DOHH2 (cell line): ENCODE measurements around the gene COA8.

Source experiments
- H3F3A ChIP-seq: fragments of 200-600 bp; sonication (generic), shearing (Covaris generic); 2 replicates; pipeline ENCODE4 v1.6.0; 2016; ENCODE audit warnings: antibody characterized with exemption, mild to moderate bottlenecking; ENCODE audit not compliant: control insufficient read depth, insufficient read depth
- H3K27ac ChIP-seq: fragments of 200-600 bp; sonication (generic); 2 replicates; pipeline ENCODE4 v1.5.1; 2014; ENCODE audit warnings: low read depth, mild to moderate bottlenecking, low read length, moderate library complexity
- H3K27me3 ChIP-seq: fragments of 200-600 bp; sonication (generic); 2 replicates; pipeline ENCODE4 v1.6.1; 2014; ENCODE audit warnings: mild to moderate bottlenecking, low read length, mixed read lengths; ENCODE audit not compliant: control insufficient read depth
- H3K36me3 ChIP-seq: fragments of 200-600 bp; sonication (generic); 2 replicates; pipeline ENCODE4 v1.6.1; 2014; ENCODE audit warnings: mild to moderate bottlenecking, low read length, moderate library complexity, mixed read lengths; ENCODE audit not compliant: control insufficient read depth
- H3K4me1 ChIP-seq: fragments of 200-600 bp; sonication (generic); 2 replicates; pipeline ENCODE4 v1.6.1; 2014; ENCODE audit warnings: mild to moderate bottlenecking, low read length, mixed read lengths; ENCODE audit not compliant: control insufficient read depth
- H3K4me2 ChIP-seq: fragments of 200-600 bp; sonication (generic); 2 replicates; pipeline ENCODE4 v1.6.0; 2014; ENCODE audit warnings: mild to moderate bottlenecking, low read length, moderate library complexity
- H3K4me3 ChIP-seq: fragments of 200-600 bp; sonication (generic); 2 replicates; pipeline ENCODE4 v1.5.1; 2014; ENCODE audit warnings: mild to moderate bottlenecking, low read length, mixed read lengths
- H3K79me2 ChIP-seq: fragments of 200-600 bp; sonication (generic); 2 replicates; pipeline ENCODE4 v1.6.1; 2014; ENCODE audit warnings: mild to moderate bottlenecking, low read length, mixed read lengths; ENCODE audit not compliant: control insufficient read depth
- H3K9me2 ChIP-seq: fragments of 200-600 bp; sonication (generic); replicated peaks from 2 replicates; pipeline ENCODE4 v1.6.1; 2014; ENCODE audit warnings: mild to moderate bottlenecking, low read length, mixed read lengths; ENCODE audit not compliant: control insufficient read depth
- H3K9me3 ChIP-seq: fragments of 200-600 bp; sonication (generic); 2 replicates; pipeline ENCODE4 v1.6.1; 2014; ENCODE audit warnings: antibody characterized with exemption, low read length, mixed read lengths; ENCODE audit not compliant: control insufficient read depth, insufficient read depth
- H4K20me1 ChIP-seq: fragments of 200-600 bp; sonication (generic); 2 replicates; pipeline ENCODE4 v1.6.0; 2014; ENCODE audit warnings: low read depth, mild to moderate bottlenecking, antibody characterized with exemption, low read length, moderate library complexity; ENCODE audit not compliant: control insufficient read depth, insufficient read depth
- EZH2phosphoT487 ChIP-seq: fragments of 200-600 bp; sonication (generic); IDR thresholded peaks from 2 replicates; pipeline ENCODE4 v1.6.1; 2017; ENCODE audit warnings: borderline replicate concordance, mild to moderate bottlenecking, antibody characterized with exemption, low read length, moderate library complexity, mixed read lengths
- TF ChIP-seq, protein P1 (sequence below): fragments of 200-600 bp; sonication (generic); IDR thresholded peaks from one replicate; pipeline ENCODE4 v1.5.1; 2014; ENCODE audit warnings: antibody characterized with exemption, mild to moderate bottlenecking, low read depth, low read length; ENCODE audit not compliant: poor library complexity, severe bottlenecking

Gene COA8

DNA sequence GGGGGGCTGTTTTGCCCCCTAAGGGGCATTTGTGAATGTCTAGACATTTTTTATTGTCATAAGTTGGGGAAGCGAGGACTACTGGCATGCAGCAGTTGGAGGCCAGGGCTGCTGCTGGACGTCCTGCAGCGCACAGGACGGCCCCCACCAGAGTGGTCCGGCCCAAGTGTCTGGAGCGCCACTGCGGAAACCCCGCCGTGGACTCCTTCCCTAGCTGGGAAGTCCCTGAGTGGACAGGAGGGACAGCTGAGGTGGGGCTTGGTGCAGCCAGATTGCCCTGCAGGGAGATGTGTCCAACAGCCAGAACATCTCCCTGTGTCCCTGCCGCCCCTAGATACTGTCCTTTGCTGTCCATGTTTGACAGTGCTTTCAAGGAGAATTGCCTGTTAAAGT, 45.6 kb upstream of the COA8 start:
- H3K79me2 ChIP-seq: no peaks in the 10 kb centered on the region
- H3K4me3 ChIP-seq: no peak overlapping the region
- H3K9me2 ChIP-seq: no peaks in the 10 kb centered on the region
- peaks cover 23% of the 10 kb centered on the region for H3K4me1 ChIP-seq
- peaks cover 11% of the 10 kb centered on the region for H3F3A ChIP-seq
- H3K36me3 ChIP-seq: no peaks in the 10 kb centered on the region
- 0 out of 2 replicates have a peak, but pooled peaks cover 6% of the 10 kb centered on the region for H4K20me1 ChIP-seq
- H3K27ac ChIP-seq: no peak overlapping the region
- no peak overlapping the region for H3K4me2 ChIP-seq
- no peaks in the 10 kb centered on the region for H3K9me3 ChIP-seq
- peaks cover 24% of the 10 kb centered on the region for H3K27me3 ChIP-seq
- TF ChIP-seq, protein P1, sequence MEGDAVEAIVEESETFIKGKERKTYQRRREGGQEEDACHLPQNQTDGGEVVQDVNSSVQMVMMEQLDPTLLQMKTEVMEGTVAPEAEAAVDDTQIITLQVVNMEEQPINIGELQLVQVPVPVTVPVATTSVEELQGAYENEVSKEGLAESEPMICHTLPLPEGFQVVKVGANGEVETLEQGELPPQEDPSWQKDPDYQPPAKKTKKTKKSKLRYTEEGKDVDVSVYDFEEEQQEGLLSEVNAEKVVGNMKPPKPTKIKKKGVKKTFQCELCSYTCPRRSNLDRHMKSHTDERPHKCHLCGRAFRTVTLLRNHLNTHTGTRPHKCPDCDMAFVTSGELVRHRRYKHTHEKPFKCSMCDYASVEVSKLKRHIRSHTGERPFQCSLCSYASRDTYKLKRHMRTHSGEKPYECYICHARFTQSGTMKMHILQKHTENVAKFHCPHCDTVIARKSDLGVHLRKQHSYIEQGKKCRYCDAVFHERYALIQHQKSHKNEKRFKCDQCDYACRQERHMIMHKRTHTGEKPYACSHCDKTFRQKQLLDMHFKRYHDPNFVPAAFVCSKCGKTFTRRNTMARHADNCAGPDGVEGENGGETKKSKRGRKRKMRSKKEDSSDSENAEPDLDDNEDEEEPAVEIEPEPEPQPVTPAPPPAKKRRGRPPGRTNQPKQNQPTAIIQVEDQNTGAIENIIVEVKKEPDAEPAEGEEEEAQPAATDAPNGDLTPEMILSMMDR: no peak

DNA sequence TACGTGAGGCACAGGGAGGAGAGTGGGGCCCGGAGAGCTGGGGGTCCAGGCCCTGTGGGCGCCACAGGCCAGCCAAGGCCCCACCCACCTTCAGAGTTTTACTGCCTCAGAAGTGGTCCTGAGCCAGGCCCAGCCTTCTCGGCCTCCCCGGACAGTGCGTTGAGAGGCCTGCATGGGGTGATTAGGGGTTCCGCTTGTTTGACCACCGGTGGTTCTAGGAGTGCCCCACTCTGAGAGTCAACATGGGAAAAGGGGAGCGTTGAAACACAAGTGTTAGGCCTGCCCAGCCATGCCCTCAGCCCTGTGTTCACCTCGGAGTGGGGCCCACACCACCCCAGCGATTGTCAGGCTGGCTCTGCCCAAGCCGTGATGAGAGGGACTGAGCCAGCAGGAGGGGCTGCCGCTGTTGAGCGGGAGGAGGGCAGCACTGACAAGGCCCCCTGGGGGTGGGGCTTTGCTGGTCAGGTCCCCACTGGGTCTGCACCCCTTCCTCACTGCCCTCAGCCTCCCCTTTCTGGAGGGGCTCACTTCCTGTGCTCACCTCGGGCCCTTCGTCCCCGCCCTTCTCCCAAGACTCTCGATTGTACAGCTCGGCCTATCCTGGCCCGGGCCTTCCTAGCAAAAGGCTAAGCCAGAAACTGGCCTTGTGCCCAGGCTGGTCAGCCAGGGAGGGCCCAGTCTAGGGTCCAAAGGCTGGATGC, 44.9 kb upstream of the COA8 start:
- H4K20me1 ChIP-seq: 0 out of 2 replicates have a peak, but pooled peaks cover 6% of the 10 kb centered on the region
- no peaks in the 10 kb centered on the region for H3K9me2 ChIP-seq
- no peak overlapping the region for H3K4me3 ChIP-seq
- H3K27me3 ChIP-seq: peaks cover 25% of the 10 kb centered on the region
- no peak overlapping the region for H3K4me2 ChIP-seq
- peaks cover 23% of the 10 kb centered on the region for H3K4me1 ChIP-seq
- H3K79me2 ChIP-seq: no peaks in the 10 kb centered on the region
- no peaks in the 10 kb centered on the region for H3K36me3 ChIP-seq
- H3F3A ChIP-seq: peaks cover 11% of the 10 kb centered on the region
- TF ChIP-seq EZH2phosphoT487: no peak
- TF ChIP-seq, protein P1: no peak
- H3K27ac ChIP-seq: no peak overlapping the region
- no peaks in the 10 kb centered on the region for H3K9me3 ChIP-seq

DNA sequence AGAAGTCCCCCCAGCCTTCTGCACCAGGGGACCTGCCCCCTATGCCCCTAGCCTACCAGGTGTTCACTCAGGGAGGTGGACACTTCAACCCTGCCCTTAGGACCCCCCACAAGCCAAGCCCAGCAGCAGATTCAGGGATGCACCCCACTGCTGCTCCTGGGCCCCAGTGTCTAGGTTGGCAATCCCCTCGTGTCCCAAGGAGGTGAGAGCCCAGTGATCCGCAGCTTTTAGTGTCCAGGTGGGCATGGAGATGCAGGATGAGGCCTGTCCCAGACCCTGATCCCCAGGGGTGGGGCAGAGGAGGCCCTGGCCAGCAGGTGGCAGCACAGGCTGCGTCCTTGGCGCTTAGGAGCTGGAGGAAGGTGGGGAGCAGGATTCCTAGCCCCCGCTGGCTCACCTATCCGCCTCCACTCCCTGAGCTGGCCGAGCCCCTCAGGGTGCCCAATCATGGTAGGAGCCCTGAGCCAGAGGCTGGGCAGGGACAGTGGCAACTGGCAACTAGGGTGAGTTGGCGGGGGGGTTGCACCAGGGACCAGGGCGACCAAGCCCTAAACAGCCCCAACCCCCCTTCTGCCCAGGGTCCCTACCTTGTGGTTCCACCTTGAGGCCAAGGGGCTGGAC, 44.2 kb upstream of the COA8 start:
- Histone ChIP-seq H3K27me3 (peaks cover 25% of the 10 kb centered on the region), H4K20me1 (0 out of 2 replicates have a peak, but pooled peaks cover 6% of the 10 kb centered on the region), H3K4me2 (no peak overlapping the region), H3K79me2 (no peaks in the 10 kb centered on the region), H3K27ac (no peak overlapping the region), H3K9me2 (no peaks in the 10 kb centered on the region), H3K4me3 (no peak overlapping the region), H3K4me1 (peaks cover 23% of the 10 kb centered on the region), H3K36me3 (no peaks in the 10 kb centered on the region), H3K9me3 (no peaks in the 10 kb centered on the region), H3F3A (peaks cover 11% of the 10 kb centered on the region)
- no peak for TF ChIP-seq EZH2phosphoT487
- TF ChIP-seq, protein P1: peak; percentile 98
